ENCODE results near the gene OR2B6. TPM values are rescaled to one million over a fixed set of nuclear protein-coding genes. Genes with fewer than 3 reads are reported as not detected.

OR2B6 gene
- total and polyA plus RNA-seq, 2 of the 8 experiments (the other 6 are each of a cell fraction or from before 2014, with no cell fraction given): 0.26 TPM; not detected in 1

DNA sequence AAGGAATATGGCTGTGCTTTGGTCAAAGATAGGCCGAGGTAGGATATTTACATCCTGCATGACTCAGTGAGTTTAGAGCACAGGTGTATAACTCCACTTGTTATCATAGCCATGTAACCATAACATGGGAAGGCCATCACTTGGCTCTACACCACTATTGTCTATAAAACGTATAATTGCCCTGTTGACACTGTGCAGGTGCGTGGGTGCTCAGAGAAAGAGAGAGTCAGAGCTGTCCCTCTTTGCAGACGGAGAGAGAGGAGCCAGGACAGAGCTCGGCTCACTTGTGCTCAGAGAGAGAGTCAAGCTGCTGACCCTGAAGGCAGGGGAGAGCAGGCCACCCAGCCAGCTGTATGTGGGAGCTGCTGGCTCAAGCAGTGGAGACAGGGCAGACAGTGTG is 46.0 kb downstream of the OR2B6 start (continued):
- TF ChIP-seq BCL11A (IDR thresholded peaks at IDR 0.05; ENCODE audit: low read depth in 2 of 2, low read length in 2 of 2) (no peak), SIX5 (IDR thresholded peaks at IDR 0.05; ENCODE audit: low read depth, low read length) (no peak), TCF12 (IDR thresholded peaks at IDR 0.05; ENCODE audit: low read depth, low read length) (no peak), SP4 (IDR thresholded peaks at IDR 0.05; ENCODE audit: low read length) (no peak), JUND (IDR thresholded peaks at IDR 0.05; ENCODE audit: low read length) (no peak), GABPA (IDR thresholded peaks at IDR 0.05; ENCODE audit: borderline replicate concordance, insufficient read depth, low read length) (no peak), CBX8 (IDR thresholded peaks at IDR 0.05; ENCODE audit: borderline replicate concordance, low read depth, low read length) (no peak), JUN (IDR thresholded peaks at IDR 0.05; ENCODE audit: low read depth, low read length) (no peak)
